IPS-18c (cell line): ENCODE data around the gene ERBIN.

Source experiments
- H3K4me3 ChIP-seq: 2 replicates; pipeline ENCODE4 v1.7.0; 2013; ENCODE audit warnings: low read depth, mild to moderate bottlenecking, low read length, moderate library complexity; ENCODE audit not compliant: insufficient read depth
- H3K9me3 ChIP-seq: one replicate; pipeline ENCODE4 v1.6.1; 2013; ENCODE audit warnings: mild to moderate bottlenecking, low read length, moderate library complexity; ENCODE audit not compliant: control insufficient read depth, insufficient read depth

Gene ERBIN

DNA sequence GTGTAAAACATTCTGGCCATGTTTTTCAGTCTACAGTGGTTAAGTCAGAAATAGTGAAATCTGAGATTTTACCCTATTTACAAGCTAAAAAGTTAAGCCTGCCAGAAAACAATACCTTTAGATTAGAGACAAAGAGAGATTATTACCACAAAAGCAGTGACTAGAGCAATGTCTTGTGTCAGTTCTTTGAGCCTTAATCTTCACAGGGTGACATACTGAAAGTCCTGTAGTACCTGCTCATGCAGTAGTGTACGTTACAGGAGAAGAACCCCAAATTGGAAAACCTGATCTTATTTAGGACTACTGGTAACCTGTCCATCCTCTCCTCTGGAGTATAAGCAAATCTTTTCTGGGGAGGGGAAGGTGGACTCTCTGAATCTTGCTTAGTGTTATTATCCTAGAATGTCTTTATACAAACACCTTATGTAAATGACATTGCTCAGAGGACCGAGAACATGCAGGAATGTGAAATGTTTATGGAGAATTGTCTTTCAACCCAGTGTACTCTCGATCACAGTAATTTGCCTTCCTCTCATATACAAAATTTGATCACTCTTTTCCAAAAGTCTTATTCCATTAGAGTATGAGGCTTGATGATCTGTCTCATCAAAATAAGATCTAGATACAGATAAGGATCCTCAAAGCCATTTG, 55.7 kb downstream of the ERBIN start:
- no peak overlapping the region for H3K4me3 ChIP-seq
- no peaks in the 10 kb centered on the region for H3K9me3 ChIP-seq

DNA sequence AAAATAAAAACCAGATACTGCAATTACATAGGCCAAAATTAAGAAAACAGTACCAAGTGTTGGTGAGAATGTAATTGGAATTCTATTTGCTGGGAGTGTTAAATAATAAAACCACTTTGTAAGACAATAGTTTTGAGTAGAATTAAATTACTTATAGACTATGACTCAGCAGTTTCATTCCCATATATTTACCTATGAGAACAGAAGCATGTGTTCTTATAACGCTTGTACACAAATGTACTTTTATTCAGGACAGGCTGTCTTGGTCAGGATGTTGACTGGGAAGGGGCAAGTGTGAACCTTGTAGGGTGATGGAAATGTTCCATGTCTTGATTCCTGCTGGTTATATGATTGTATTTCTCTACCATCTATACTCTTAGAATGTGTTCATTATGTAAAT, 56.3 kb downstream of the ERBIN start:
- Histone ChIP-seq H3K4me3 (no peak overlapping the region), H3K9me3 (no peaks in the 10 kb centered on the region)

DNA sequence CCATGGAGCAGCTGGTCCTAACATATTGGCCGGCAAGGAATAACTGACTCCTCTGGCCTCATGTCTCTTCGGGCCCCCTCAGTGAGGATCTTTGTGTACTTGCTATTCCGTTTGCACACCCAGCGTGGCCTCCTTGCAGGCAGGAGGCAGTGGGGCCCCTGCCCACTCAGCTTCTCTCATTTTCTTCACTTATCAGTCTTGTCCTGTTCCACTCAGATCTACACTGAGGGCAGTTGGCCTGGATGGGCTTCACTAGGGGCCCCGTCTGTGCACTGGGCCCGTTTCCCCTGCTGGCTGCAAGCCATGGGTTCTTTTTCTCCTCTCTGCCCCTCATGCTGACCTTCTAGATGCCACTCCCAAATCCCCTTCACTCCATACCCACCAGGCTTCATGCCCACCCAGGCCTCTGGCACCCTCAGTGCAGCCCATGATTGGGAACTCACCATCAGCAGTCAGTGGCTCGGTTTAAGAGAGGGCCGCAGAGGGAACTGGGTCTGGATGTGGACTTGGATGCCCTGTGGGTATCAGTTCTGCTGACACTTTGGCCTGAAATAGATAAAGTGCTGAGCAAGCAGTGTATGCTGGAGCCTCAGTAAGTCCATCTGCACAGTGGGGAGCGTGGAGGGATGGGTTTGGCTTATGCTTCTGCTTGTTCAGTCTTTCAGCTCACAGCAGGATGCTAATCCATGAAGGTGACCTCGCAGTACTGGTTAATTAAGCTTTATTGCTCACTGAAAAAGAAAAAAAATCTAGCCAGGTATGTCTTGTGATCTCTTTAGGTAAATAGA, 57.9 kb downstream of the ERBIN start:
- no peak overlapping the region for H3K4me3 ChIP-seq
- no peaks in the 10 kb centered on the region for H3K9me3 ChIP-seq

DNA sequence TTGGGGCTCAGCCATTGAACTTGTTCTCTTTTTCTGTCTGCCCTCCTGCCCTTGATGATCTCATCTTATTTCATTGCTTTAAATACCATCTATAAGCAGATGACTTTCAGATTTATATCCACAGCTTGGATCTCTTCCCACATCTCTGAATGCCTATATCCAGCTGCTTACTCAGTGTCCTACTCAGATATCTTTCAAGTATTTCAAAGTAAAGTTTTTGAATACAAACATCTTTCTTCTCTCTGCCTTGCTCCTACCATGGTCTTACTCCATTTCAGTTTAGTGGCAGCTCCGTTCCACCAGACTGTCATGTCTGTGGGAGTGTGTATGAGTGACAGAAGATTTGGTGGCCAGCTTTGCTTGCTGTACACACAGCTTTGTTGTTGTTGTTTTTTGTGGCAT, 59.7 kb downstream of the ERBIN start:
- no peak overlapping the region for H3K4me3 ChIP-seq
- H3K9me3 ChIP-seq = no peaks in the 10 kb centered on the region

DNA sequence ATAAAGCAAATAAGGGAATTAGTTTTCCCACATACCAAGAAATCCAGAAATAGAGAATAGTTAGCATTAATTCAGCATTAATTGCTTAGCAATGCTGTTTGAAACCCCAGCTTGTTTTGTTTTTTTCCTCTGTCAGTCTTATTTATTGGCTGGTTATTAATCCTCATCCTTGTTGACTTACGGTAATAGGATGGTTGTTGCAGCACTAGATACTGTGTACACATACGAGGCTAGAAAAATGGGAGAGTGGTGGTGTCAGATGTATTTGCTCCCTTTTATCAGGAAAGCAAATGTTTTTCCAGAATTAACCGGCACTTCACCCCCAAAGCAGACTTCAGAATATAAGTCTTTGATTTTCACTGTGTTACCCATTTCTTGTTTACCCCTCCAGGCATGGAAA, 60.4 kb downstream of the ERBIN start:
- Histone ChIP-seq H3K4me3 (no peak overlapping the region), H3K9me3 (no peaks in the 10 kb centered on the region)

DNA sequence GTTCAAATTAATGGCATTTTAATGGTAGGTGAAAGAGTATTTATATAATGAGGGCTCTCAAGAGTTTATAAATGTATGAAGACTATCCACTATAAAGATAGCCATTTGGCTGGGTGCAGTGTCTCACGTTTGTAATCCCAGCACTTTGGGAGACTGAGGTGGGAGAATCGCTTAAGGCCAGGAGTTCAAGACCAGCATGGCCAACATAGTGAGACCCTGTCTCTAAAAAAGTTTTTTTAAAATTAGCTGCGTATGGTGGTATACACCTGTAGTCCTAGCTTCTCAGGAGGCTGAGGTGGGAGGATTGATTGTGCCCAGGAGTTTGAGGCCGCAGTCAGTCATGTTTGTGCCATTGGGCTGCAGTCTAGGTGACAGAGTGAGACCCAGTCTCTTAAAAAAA, 61.6 kb downstream of the ERBIN start:
- H3K9me3 ChIP-seq = no peaks in the 10 kb centered on the region

DNA sequence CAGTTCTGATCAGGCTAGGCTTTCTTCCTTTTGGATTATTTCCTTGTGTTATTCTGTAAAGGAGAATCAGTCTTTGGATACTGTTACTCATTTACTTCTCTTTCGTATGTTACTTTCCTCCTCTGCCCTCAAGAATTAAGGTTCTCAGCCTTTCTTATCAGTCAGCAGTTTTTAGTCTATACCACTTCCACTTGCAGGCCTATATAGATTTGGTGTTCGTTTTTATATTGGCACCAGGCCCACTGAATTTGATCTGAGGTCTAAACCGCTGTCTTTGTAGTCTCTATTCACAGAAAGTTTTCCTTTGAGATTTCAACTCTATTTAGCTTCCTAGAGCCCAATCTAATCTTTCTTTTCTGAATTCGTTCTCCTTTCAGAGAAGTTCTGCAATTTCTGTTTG, 62.8 kb downstream of the ERBIN start:
- no peak overlapping the region for H3K4me3 ChIP-seq
- H3K9me3 ChIP-seq = no peaks in the 10 kb centered on the region

More for the DNA sequence above, 61.6 kb downstream of the ERBIN start:
- no peak overlapping the region for H3K4me3 ChIP-seq

DNA sequence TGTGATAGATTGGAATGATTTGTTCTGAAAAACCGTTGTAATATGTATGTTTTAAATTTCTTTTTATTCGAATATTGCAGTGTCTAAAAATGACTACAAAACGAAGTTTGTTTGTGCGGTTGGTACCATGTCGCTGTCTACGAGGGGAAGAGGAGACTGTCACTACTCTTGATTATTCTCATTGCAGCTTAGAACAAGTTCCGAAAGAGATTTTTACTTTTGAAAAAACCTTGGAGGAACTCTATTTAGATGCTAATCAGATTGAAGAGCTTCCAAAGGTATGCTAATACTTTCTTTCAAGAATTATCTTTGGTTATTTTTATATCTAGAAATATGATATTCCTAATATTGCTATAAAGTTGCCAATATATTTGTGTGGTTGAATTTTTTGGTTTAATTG, 66.3 kb downstream of the ERBIN start:
- Histone ChIP-seq H3K9me3 (no peaks in the 10 kb centered on the region), H3K4me3 (no peak overlapping the region)

DNA sequence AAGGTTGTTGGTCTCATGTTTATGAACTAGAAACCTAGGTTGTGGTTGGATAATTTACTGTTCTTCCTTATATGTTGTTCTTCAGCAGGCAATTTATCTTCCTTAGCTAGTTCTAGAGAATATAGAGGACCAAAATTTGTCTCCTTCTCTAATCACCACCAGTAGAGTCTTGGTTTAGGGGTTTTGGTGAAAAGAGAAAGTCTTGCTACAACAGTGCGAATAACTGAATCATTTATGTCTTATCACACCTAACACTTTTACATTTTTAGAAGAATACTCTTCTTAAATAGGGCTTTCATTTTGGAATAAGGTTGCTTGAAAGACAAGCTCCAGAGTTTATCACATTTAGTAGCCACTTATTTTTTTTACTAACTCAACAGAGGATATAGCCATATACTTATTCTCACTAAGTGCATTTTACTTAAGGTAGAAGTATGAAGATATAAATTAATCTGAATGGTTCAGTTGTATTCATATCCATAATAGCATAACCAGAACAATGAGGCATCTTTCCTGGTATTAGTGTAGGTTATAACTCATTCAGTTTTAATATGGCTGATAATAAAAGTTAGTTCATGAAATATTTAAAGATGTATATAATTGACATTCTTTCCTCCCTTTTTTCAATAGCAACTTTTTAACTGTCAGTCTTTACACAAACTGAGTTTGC, 67.9 kb downstream of the ERBIN start:
- H3K4me3 ChIP-seq = no peak overlapping the region
- H3K9me3 ChIP-seq = no peaks in the 10 kb centered on the region

DNA sequence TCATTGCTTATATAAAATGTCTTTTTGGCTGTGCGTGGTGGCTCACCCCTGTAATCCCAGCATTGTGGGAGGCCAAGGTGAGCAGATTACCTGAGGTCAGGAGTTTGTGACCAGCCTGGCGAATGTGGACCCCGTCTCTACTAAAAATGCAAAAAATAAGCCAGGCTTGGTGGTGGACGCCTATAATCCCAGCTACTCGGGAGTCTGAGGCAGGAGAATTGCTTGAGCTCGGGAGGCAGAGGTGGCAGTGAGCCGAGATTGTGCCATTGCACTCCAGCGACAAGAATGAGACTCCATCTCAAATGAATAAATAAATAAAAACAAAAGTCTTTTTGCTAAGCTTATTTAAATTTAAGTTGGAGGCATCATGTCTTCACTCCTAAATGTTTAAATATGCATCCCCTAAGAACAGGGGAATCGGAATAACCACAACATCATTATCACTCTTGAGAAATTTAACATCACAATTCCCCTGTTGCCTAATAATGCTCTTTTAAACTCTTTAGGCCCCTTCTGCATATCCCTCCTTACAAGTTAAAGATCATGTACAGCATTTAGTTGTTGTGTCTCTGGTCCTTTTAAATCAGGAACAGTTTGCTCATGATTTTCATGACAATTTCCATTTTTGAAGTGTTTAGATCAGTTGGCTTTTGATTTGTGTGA, 72.8 kb downstream of the ERBIN start:
- Histone ChIP-seq H3K9me3 (no peaks in the 10 kb centered on the region), H3K4me3 (no peak overlapping the region)

DNA sequence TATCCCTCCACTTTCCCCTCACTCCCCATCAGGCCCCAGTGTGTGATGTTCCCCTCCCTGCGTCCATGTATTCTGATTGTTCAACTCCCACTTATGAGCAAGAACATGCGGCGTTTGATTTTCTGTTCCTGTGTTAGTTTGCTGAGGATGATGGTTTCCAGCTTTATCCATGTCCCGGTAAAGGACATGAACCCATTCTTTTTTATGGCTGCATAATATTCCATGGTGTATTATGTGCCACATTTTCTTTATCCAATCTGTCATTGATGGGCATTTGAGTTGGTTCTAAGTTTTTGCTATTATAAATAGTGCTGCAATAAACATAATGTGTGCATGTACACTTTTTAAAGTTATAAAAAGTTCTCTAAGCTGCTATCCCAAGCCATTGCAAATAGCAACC, 75.6 kb downstream of the ERBIN start:
- Histone ChIP-seq H3K9me3 (no peaks in the 10 kb centered on the region), H3K4me3 (no peak overlapping the region)

DNA sequence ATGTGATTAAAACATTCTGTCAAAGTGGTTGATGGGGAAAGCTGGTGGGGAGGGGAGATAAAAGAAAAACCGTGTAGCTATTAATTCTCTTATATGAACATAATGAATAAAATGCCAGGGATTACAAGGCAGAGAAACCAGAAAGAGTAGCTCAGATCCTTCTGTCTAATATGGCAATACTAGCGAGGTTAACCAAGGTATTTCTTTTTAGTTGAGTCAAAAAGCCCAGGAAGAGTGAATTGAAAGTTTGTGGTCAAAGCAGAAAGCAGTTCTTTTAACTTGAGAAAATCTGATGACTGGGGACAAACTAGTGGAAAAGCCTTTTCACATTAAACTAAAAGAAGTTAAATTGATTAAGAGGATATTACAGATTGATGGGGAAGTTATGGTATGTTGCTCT, 76.0 kb downstream of the ERBIN start:
- H3K4me3 ChIP-seq = no peak overlapping the region

DNA sequence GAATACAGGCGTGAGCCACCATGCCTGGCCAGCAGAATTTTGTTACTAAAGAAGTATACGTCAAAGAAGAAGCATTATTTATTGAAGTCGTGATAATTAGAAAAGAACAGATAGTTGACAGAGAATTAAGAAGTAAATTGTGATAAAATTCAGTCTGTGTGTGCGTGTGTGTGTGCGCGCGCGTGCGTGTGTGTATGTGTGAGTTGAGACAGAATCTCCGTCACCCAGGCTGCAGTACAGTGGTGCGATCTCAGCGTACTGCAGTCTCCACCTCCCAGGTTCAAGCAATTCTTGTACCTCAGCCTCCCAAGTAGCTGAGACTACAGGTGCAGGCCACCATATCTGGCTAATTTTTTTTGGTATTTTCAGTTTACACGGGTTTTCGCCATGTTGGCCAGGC, 77.8 kb downstream of the ERBIN start:
- no peaks in the 10 kb centered on the region for H3K9me3 ChIP-seq

More for the DNA sequence above, 76.0 kb downstream of the ERBIN start:
- H3K9me3 ChIP-seq = no peaks in the 10 kb centered on the region

DNA sequence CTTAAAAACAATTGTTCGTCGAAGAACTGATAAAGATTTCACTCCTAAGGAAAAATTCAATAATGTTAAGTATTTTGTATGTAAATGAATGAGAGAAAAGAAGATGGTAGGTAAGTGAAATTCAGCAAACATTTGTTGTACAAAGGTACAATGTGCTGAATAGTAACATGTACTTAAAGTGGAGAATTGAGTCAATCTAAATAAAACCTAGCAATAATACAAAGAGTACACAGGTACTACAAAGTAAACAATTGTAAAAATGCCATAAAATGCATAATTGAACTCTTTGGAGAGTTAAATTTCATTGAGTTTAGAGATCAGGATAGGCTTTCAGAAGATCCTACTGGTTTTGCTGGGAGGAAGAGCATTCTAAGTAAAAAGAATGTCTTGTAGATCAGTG, 82.9 kb downstream of the ERBIN start:
- no peak overlapping the region for H3K4me3 ChIP-seq
- no peaks in the 10 kb centered on the region for H3K9me3 ChIP-seq

More for the DNA sequence above, 77.8 kb downstream of the ERBIN start:
- H3K4me3 ChIP-seq = no peak overlapping the region

DNA sequence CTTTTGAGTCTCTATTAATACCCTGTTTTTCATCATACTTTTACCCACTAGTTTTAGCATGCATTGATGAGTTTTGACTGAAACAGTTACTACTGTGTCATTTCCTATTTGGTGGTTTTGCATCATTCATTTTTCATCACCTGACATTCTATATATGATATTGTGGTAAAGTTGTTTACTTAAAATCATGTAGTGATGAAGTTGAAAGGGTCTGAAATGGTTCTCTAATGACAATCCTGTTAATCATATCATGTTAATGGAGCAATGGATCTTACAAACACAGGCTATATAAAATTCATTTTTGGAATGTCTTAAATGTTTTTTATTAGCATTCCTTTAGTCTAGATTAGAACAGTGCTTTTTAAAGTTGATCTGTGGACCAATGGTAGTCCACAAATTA, 84.1 kb downstream of the ERBIN start:
- no peak overlapping the region for H3K4me3 ChIP-seq
- H3K9me3 ChIP-seq = no peaks in the 10 kb centered on the region

DNA sequence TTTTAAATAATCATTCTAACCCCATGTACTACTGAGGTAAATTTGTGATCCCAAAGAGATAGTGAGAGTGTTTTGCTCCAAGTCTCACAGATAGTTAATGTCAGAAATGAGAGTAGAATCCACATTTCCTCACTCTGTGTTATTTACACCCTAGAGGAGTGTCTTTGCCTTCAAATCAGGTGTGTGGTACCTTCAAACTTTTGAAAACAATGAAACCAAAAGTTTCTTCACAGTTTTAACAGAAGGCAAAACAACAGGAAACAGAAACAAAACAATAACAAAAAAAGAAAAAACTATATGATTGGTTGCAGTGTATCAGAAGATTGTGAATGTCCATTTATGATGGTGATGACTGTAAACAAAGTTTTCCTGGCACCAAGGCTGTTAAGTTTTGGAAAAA, 85.9 kb downstream of the ERBIN start:
- Histone ChIP-seq H3K4me3 (no peak overlapping the region), H3K9me3 (no peaks in the 10 kb centered on the region)

DNA sequence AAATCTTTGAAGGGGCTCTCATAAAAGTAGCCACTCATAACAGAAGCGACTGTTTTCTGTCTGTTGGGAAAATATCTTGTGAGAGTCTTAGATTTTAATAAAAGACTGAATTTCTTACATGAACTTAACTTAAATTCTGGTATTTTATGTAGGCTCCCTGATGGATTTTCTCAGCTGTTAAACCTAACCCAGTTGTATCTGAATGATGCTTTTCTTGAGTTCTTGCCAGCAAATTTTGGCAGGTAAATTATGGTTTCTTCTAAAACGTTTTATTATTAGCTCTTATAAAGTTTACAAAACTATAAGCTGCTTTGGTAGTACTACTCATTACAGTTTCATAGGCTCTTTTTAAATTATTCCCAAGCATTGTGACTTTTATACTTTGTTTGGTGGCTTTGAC, 87.0 kb downstream of the ERBIN start:
- Histone ChIP-seq H3K9me3 (no peaks in the 10 kb centered on the region), H3K4me3 (no peak overlapping the region)

DNA sequence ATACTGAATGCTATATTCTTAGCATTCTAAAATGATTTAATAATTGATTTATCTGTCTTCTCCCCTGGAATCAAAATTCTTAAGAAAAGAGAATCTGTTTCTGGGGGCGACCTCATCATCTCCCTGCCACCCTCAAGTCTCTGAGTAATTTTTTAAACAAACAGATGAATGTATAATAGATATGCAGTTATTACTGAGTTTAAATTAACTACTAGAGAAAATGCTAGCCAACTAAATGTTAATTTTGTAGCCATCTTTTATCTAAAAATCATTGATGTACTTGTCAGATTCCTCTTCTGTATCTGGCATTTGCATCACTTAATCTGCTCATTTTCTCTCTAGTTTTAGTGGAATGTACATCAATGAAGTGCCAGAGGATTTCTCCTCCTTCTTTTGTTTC, 87.5 kb downstream of the ERBIN start:
- no peak overlapping the region for H3K4me3 ChIP-seq
- H3K9me3 ChIP-seq = no peaks in the 10 kb centered on the region
